NK-92 treated with Interleukin-12 subunit alpha and Interleukin-12 subunit beta, amount 100 ng/mL, for 24 hours (cell line): ENCODE measurements around the gene SPTLC1.
"Not testable (repeated sequence)": the region's sequence is repeated elsewhere in the genome, so short reads cannot be mapped to it uniquely, and the experiment has no call there.

Experiments
- DNase-seq: peaks from one replicate; lab custom pipeline; 2025; lab: John Stamatoyannopoulos, UW

The SPTLC1 gene

GRCh38 chr9:92115071-92115858, at the start of gene SPTLC1:
Gene SPTLC1, minus strand, starts transcription at chr9:92115413. Its CDS starts 43 bp downstream, at chr9:92115370.
- peak; percentile 80 for DNase-seq

- DNase-seq, result no peak
Measured at GRCh38 chr9:92164975-92165374, 49.8 kb upstream of the SPTLC1 start.

- no peak for DNase-seq
Measured at GRCh38 chr9:92164490-92164889, 49.3 kb upstream of the SPTLC1 start.

DNA sequence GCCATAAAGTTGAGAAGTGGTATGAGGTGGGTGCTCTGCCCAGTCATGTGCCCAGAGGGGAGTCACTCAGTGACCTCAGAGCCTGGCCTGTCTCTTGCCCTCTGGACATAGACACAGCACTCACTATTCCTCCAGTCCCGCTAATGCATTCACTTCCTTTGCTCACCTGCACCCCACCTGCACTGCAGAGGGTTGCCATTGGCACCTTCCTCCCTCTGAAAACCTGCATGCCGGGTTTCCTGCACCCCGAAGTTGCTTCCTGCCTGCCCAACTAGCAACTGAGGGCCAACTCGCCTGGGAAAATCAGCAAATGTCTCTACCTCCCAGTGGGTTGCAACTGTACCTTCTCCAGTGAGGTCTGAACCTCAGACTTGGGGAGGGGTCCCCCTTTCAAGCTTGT, 48.1 kb upstream of the SPTLC1 start:
- no peak for DNase-seq

DNA sequence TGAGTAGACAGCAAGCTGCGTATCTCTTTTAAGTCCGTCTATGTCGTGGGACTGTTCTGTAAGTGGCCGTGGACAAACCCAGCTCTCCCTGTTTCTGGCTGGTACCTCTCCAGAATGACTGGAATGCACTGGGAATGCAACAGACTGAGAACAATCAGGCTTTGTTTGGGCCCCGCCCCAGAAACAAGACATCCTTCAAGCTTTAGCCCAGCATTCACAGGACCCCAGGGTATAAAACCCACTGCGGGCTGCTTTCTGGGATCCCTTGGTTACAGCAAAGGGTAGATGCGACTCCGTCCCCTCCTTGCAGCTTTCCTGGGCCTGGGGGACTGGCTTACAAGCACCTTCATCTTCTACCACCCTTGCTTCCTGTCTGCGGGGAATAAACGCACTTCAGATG, 45.6 kb upstream of the SPTLC1 start:
- no peak for DNase-seq

GRCh38 chr9:92159058-92159457, 43.8 kb upstream of the SPTLC1 start:
- DNase-seq, result no peak

GRCh38 chr9:92158097-92158601, 42.9 kb upstream of the SPTLC1 start:
- no peak for DNase-seq

DNA sequence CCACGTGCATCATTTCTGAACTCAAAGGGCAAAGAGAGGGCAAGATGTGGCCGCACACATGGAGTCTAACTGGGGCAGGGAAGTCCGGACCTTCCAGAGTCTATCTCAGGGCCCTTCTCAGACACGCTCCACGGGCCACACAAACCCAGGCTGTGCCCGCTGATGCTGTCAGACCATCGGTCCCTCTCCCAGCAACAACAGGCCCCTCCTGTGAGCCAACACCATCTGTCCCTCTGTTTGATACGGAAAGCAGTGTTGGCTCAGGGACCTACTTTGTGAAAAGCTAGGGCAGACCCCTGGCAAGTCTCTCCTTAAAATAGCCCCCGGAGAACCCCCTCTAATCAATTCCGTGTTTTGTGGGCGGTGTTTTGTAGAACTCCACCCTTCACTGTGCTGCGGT, 40.5 kb upstream of the SPTLC1 start:
- DNase-seq, result not testable (repeated sequence)

- no peak for DNase-seq
Measured at GRCh38 chr9:92155221-92155620, 40.0 kb upstream of the SPTLC1 start.

DNA sequence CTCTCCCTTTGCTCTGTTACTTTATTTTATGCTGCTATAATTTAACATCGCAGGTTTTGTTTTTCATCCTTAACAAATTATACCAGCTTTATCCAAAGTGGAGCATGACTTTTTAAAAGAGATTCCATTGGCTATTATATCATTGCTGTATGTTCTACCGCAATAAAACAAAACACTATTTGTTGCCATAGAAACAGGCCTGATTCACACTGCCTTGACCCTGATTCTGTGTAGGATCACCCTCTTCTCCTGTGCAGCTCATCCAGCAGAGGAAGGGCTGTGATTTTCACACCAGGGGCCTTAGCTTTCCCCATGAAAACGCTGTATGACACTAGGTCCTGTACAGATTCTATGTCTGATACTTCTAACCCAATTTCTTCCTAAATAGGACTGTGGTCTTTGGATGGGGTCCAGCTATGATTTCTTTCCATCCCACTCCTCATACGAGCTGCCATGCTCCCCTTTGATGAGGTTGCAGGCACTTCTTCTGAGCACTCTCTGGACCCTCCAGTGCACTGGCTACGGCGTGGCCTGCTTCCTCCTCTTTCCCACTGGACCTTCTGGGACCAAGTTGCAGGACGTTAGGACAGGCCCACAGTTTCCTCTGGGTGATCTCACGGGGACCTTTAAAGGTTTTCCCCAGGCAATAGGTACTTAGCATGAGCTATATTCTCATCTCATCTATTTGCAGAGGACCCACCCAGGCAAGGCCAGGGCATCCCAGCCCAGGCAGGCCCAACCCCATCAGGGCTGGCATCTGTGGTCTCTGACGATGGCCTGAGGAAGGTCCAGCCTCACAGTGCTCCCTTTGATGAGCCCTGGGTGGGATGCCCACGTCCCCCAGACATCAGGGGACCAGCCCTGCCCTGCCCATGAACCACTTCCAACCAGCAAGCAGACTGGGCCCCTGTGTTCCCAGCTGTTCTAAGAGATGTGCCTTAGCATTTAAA, 38.5 kb upstream of the SPTLC1 start:
- DNase-seq, result not testable (repeated sequence)

- no peak for DNase-seq
Measured at GRCh38 chr9:92151691-92152393, 36.6 kb upstream of the SPTLC1 start.

- not testable (repeated sequence) for DNase-seq
Measured at GRCh38 chr9:92150501-92151470, 35.6 kb upstream of the SPTLC1 start.

- no peak for DNase-seq
Measured at GRCh38 chr9:92147852-92148180, 32.6 kb upstream of the SPTLC1 start.

GRCh38 chr9:92147030-92147851, 32.0 kb upstream of the SPTLC1 start:
- DNase-seq, result no peak

DNA sequence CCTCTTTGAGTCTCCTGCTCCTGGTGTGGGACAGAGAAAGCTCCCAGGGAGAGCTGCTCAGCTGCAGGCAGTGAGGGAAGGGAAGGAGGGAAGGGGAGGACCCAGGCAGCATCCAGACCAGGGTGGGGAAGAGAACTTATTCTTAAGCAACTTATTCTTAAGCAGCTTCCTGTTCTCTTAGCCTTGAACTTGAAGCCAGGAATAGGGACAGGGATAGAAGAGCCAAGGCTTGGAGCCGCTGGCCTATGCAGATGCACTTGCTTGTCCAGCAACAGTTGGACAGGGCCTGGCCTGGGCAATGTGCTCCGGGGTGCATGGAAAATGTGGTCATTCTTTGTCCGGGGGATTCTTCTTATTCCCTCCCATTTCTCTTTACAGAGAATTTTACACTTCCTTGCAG, 31.4 kb upstream of the SPTLC1 start:
- no peak for DNase-seq

- DNase-seq, result not testable (repeated sequence)
Measured at GRCh38 chr9:92145784-92146183, 30.6 kb upstream of the SPTLC1 start.

GRCh38 chr9:92142329-92142728, 27.1 kb upstream of the SPTLC1 start:
- no peak for DNase-seq

- no peak for DNase-seq
Measured at GRCh38 chr9:92141144-92142129, 26.2 kb upstream of the SPTLC1 start.

- DNase-seq, result no peak
Measured at GRCh38 chr9:92140754-92141143, 25.5 kb upstream of the SPTLC1 start.
